HuH-7.5 (cell line): ENCODE results near the gene MIR17HG.
A peak's percentile ranks its signal among the peaks of the same experiment; 100 is the strongest.

Experiments
- DNase-seq: peaks from one replicate; pipeline ENCODE4 v3.0.0; 2011; ENCODE audit warnings: low spot score

MIR17HG gene

GRCh38 chr13:91368676-91369440, 21.4 kb downstream of the MIR17HG start:
- no peak for DNase-seq

GRCh38 chr13:91369441-91369831, 21.9 kb downstream of the MIR17HG start:
- DNase-seq: no peak

GRCh38 chr13:91370501-91370900, 23.0 kb downstream of the MIR17HG start:
- no peak for DNase-seq

GRCh38 chr13:91372911-91373310, 25.4 kb downstream of the MIR17HG start:
- no peak for DNase-seq

- DNase-seq: no peak
Measured at GRCh38 chr13:91375116-91375729, 27.7 kb downstream of the MIR17HG start.

- no peak for DNase-seq
Measured at GRCh38 chr13:91381371-91381770, 33.9 kb downstream of the MIR17HG start.

GRCh38 chr13:91383836-91384235, 36.3 kb downstream of the MIR17HG start:
- no peak for DNase-seq

- DNase-seq: no peak
Measured at GRCh38 chr13:91384896-91385295, 37.4 kb downstream of the MIR17HG start.

GRCh38 chr13:91389186-91389585, 41.7 kb downstream of the MIR17HG start:
- no peak for DNase-seq

- no peak for DNase-seq
Measured at GRCh38 chr13:91397595-91397994, 50.1 kb downstream of the MIR17HG start.

GRCh38 chr13:91398413-91399188, 51.1 kb downstream of the MIR17HG start, which contains the start of gene GPC5:
GPC5 (plus strand) TSS chr13:91398621.
- peak; percentile 44 for DNase-seq

GRCh38 chr13:91399189-91400062, 51.9 kb downstream of the MIR17HG start:
- no peak for DNase-seq

- no peak for DNase-seq
Measured at GRCh38 chr13:91400063-91400399, 52.5 kb downstream of the MIR17HG start.

- no peak for DNase-seq
Measured at GRCh38 chr13:91400671-91401070, 53.2 kb downstream of the MIR17HG start.

GRCh38 chr13:91401920-91402319, 54.4 kb downstream of the MIR17HG start:
- no peak for DNase-seq
